OCI-M2 (cell line): ENCODE measurements around the gene SAMD11.

Source experiments
- DNase-seq: peaks from one replicate; lab custom pipeline; 2025; ENCODE audit not compliant: unreplicated experiment; lab: John Stamatoyannopoulos, UW

The SAMD11 gene

GRCh38 chr1:931380-932172 is 7.9 kb downstream of the SAMD11 start:
- no peak for DNase-seq

- no peak for DNase-seq
Observed at GRCh38 chr1:932173-932510, 8.4 kb downstream of the SAMD11 start.

- no peak for DNase-seq
Observed at GRCh38 chr1:932776-933602, 9.3 kb downstream of the SAMD11 start.

GRCh38 chr1:933603-933940 is 9.8 kb downstream of the SAMD11 start:
- DNase-seq = no peak

GRCh38 chr1:934991-935750 is 11.4 kb downstream of the SAMD11 start:
- no peak for DNase-seq

- DNase-seq = no peak
Observed at GRCh38 chr1:935751-936231, 12.1 kb downstream of the SAMD11 start.

- DNase-seq = no peak
Observed at GRCh38 chr1:936348-937264, 12.9 kb downstream of the SAMD11 start.

GRCh38 chr1:937521-937920 is 13.8 kb downstream of the SAMD11 start:
- no peak for DNase-seq

- DNase-seq = no peak
Observed at GRCh38 chr1:938088-938683, 14.5 kb downstream of the SAMD11 start.

GRCh38 chr1:938711-939489 is 15.2 kb downstream of the SAMD11 start:
- no peak for DNase-seq

GRCh38 chr1:939511-940106 is 15.9 kb downstream of the SAMD11 start:
- DNase-seq = no peak

- no peak for DNase-seq
Observed at GRCh38 chr1:940107-941014, 16.6 kb downstream of the SAMD11 start.

GRCh38 chr1:941015-941587 is 17.4 kb downstream of the SAMD11 start:
- DNase-seq = no peak

- DNase-seq = no peak
Observed at GRCh38 chr1:941588-942383, 18.1 kb downstream of the SAMD11 start.

- DNase-seq = no peak
Observed at GRCh38 chr1:942411-942821, 18.7 kb downstream of the SAMD11 start.

GRCh38 chr1:942864-943533 is 19.3 kb downstream of the SAMD11 start:
- DNase-seq = no peak
